T-helper 1 cell treated with Interleukin-12 subunit alpha and Interleukin-12 subunit beta and Interleukin-4 antibody, amounts not matched to agents 30 μg/mL and 1 μg/mL, for 36 hours (primary cell): Measurements from ENCODE around the gene TMEM50B.
A peak's percentile ranks its signal among the peaks of the same experiment; 100 is the strongest.
"Not testable (repeated sequence)": the region's sequence is repeated elsewhere in the genome, so short reads cannot be mapped to it uniquely, and the experiment has no call there.

Source experiments
- H3K27ac Mint-ChIP-seq: one replicate; pipeline ENCODE4 v1.8.0; 2021; ENCODE audit warnings: mild to moderate bottlenecking, mixed read lengths
- H3K27me3 Mint-ChIP-seq: one replicate; pipeline ENCODE4 v1.8.0; 2021; ENCODE audit warnings: low read depth, mixed read lengths
- H3K36me3 Mint-ChIP-seq: one replicate; pipeline ENCODE4 v1.8.0; 2021; ENCODE audit warnings: low read depth, mixed read lengths
- H3K4me1 Mint-ChIP-seq: one replicate; pipeline ENCODE4 v1.8.0; 2021; ENCODE audit warnings: low read depth, mixed read lengths
- H3K4me3 Mint-ChIP-seq: one replicate; pipeline ENCODE4 v1.8.0; 2021; ENCODE audit warnings: mild to moderate bottlenecking, moderate library complexity, mixed read lengths
- H3K9me3 Mint-ChIP-seq: one replicate; pipeline ENCODE4 v1.8.0; 2021; ENCODE audit warnings: mixed read lengths

TMEM50B gene

GRCh38 chr21:33455686-33456446 is 23.9 kb downstream of the TMEM50B start:
- Mint-ChIP-seq H3K27ac (no peak overlapping the region), H3K4me1 (no peaks in the 10 kb centered on the region), H3K9me3 (no peaks in the 10 kb centered on the region)

GRCh38 chr21:33452362-33452761 is 27.4 kb downstream of the TMEM50B start:
- Mint-ChIP-seq H3K9me3 (no peaks in the 10 kb centered on the region), H3K27me3 (no peaks in the 10 kb centered on the region), H3K27ac (no peak overlapping the region)

More at GRCh38 chr21:33455686-33456446, 23.9 kb downstream of the TMEM50B start:
- no peak overlapping the region for H3K4me3 Mint-ChIP-seq
- no peaks in the 10 kb centered on the region for H3K27me3 Mint-ChIP-seq
- peaks cover 16% of the 10 kb centered on the region for H3K36me3 Mint-ChIP-seq

GRCh38 chr21:33451634-33452071 is 28.1 kb downstream of the TMEM50B start:
- Mint-ChIP-seq H3K4me1 (no peaks in the 10 kb centered on the region), H3K9me3 (no peaks in the 10 kb centered on the region), H3K27ac (no peak overlapping the region), H3K27me3 (no peaks in the 10 kb centered on the region), H3K4me3 (no peak overlapping the region), H3K36me3 (peaks cover 12% of the 10 kb centered on the region)

More at GRCh38 chr21:33452362-33452761, 27.4 kb downstream of the TMEM50B start:
- Mint-ChIP-seq H3K4me3 (no peak overlapping the region), H3K36me3 (peaks cover 12% of the 10 kb centered on the region), H3K4me1 (no peaks in the 10 kb centered on the region)

GRCh38 chr21:33449616-33450015 is 30.2 kb downstream of the TMEM50B start:
- no peak overlapping the region for H3K27ac Mint-ChIP-seq

GRCh38 chr21:33446620-33447019 is 33.2 kb downstream of the TMEM50B start:
- H3K9me3 Mint-ChIP-seq, H3K27ac Mint-ChIP-seq, H3K27me3 Mint-ChIP-seq, H3K4me3 Mint-ChIP-seq, H3K4me1 Mint-ChIP-seq: not testable (repeated sequence)
- peaks cover 11% of the 10 kb centered on the region for H3K36me3 Mint-ChIP-seq

More at GRCh38 chr21:33449616-33450015, 30.2 kb downstream of the TMEM50B start:
- Mint-ChIP-seq H3K9me3 (no peaks in the 10 kb centered on the region), H3K4me3 (no peak overlapping the region), H3K36me3 (peaks cover 16% of the 10 kb centered on the region), H3K27me3 (no peaks in the 10 kb centered on the region), H3K4me1 (no peaks in the 10 kb centered on the region)

- H3K27ac Mint-ChIP-seq = no peak overlapping the region
- H3K27me3 Mint-ChIP-seq = no peaks in the 10 kb centered on the region
- peaks cover 12% of the 10 kb centered on the region for H3K36me3 Mint-ChIP-seq
- H3K4me3 Mint-ChIP-seq = no peak overlapping the region
- no peaks in the 10 kb centered on the region for H3K4me1 Mint-ChIP-seq
- H3K9me3 Mint-ChIP-seq = no peaks in the 10 kb centered on the region
Measured at GRCh38 chr21:33444499-33444898, 35.3 kb downstream of the TMEM50B start.

- H3K4me3 Mint-ChIP-seq = no peak overlapping the region
- peaks cover 17% of the 10 kb centered on the region for H3K36me3 Mint-ChIP-seq
- no peak overlapping the region for H3K27ac Mint-ChIP-seq
- H3K27me3 Mint-ChIP-seq = no peaks in the 10 kb centered on the region
- no peaks in the 10 kb centered on the region for H3K4me1 Mint-ChIP-seq
- H3K9me3 Mint-ChIP-seq = no peaks in the 10 kb centered on the region
Measured at GRCh38 chr21:33443194-33443593, 36.6 kb downstream of the TMEM50B start.

- H3K27ac Mint-ChIP-seq = no peak overlapping the region
- peaks cover under 1% of the 10 kb centered on the region for H3K4me1 Mint-ChIP-seq
- H3K27me3 Mint-ChIP-seq = no peaks in the 10 kb centered on the region
- peaks cover 23% of the 10 kb centered on the region for H3K36me3 Mint-ChIP-seq
- no peak overlapping the region for H3K4me3 Mint-ChIP-seq
- no peaks in the 10 kb centered on the region for H3K9me3 Mint-ChIP-seq
Measured at GRCh38 chr21:33441489-33442477, 38.0 kb downstream of the TMEM50B start.

GRCh38 chr21:33437140-33437539 is 42.6 kb downstream of the TMEM50B start:
- H3K36me3 Mint-ChIP-seq = peaks cover 39% of the 10 kb centered on the region
- H3K9me3 Mint-ChIP-seq = no peaks in the 10 kb centered on the region
- no peak overlapping the region for H3K27ac Mint-ChIP-seq
- no peaks in the 10 kb centered on the region for H3K27me3 Mint-ChIP-seq
- H3K4me3 Mint-ChIP-seq = no peak overlapping the region
- H3K4me1 Mint-ChIP-seq = peaks cover 23% of the 10 kb centered on the region

- Mint-ChIP-seq H3K36me3 (peaks cover 46% of the 10 kb centered on the region), H3K27ac (peak overlapping the region; percentile 43), H3K4me3 (peak overlapping the region; percentile 3), H3K9me3 (no peaks in the 10 kb centered on the region), H3K27me3 (no peaks in the 10 kb centered on the region), H3K4me1 (peaks cover 23% of the 10 kb centered on the region)
Measured at GRCh38 chr21:33434770-33435360, 44.9 kb downstream of the TMEM50B start.

GRCh38 chr21:33433425-33434114 is 46.2 kb downstream of the TMEM50B start:
- Mint-ChIP-seq H3K27ac (no peak overlapping the region), H3K9me3 (no peaks in the 10 kb centered on the region), H3K36me3 (peaks cover 45% of the 10 kb centered on the region), H3K4me3 (no peak overlapping the region), H3K4me1 (peaks cover 23% of the 10 kb centered on the region), H3K27me3 (no peaks in the 10 kb centered on the region)

- Mint-ChIP-seq H3K27ac (no peak overlapping the region), H3K4me1 (peaks cover 23% of the 10 kb centered on the region)
Measured at GRCh38 chr21:33433001-33433400, 46.8 kb downstream of the TMEM50B start.

GRCh38 chr21:33432496-33432895 is 47.3 kb downstream of the TMEM50B start:
- no peak overlapping the region for H3K4me3 Mint-ChIP-seq
- no peaks in the 10 kb centered on the region for H3K9me3 Mint-ChIP-seq
- peaks cover 43% of the 10 kb centered on the region for H3K36me3 Mint-ChIP-seq
- H3K4me1 Mint-ChIP-seq = peaks cover 23% of the 10 kb centered on the region
- no peaks in the 10 kb centered on the region for H3K27me3 Mint-ChIP-seq
- no peak overlapping the region for H3K27ac Mint-ChIP-seq

More at GRCh38 chr21:33433001-33433400, 46.8 kb downstream of the TMEM50B start:
- H3K27me3 Mint-ChIP-seq = no peaks in the 10 kb centered on the region
- no peak overlapping the region for H3K4me3 Mint-ChIP-seq
- no peaks in the 10 kb centered on the region for H3K9me3 Mint-ChIP-seq
- peaks cover 43% of the 10 kb centered on the region for H3K36me3 Mint-ChIP-seq

- peaks cover 36% of the 10 kb centered on the region for H3K36me3 Mint-ChIP-seq
- H3K9me3 Mint-ChIP-seq = no peaks in the 10 kb centered on the region
- H3K27ac Mint-ChIP-seq = no peak overlapping the region
- H3K27me3 Mint-ChIP-seq = peaks cover 2% of the 10 kb centered on the region
- H3K4me1 Mint-ChIP-seq = peaks cover 21% of the 10 kb centered on the region
- no peak overlapping the region for H3K4me3 Mint-ChIP-seq
Measured at GRCh38 chr21:33430858-33431257, 48.9 kb downstream of the TMEM50B start.
